ENCODE results near the gene KCTD18. TPM values are rescaled to one million over a fixed set of nuclear protein-coding genes. Genes with fewer than 3 reads are reported as not detected.

The KCTD18 gene
- total and polyA plus RNA-seq, 2 of the 8 experiments (the other 6 are each of a cell fraction or from before 2014, with no cell fraction given): 1.6 to 3.1 TPM

DNA sequence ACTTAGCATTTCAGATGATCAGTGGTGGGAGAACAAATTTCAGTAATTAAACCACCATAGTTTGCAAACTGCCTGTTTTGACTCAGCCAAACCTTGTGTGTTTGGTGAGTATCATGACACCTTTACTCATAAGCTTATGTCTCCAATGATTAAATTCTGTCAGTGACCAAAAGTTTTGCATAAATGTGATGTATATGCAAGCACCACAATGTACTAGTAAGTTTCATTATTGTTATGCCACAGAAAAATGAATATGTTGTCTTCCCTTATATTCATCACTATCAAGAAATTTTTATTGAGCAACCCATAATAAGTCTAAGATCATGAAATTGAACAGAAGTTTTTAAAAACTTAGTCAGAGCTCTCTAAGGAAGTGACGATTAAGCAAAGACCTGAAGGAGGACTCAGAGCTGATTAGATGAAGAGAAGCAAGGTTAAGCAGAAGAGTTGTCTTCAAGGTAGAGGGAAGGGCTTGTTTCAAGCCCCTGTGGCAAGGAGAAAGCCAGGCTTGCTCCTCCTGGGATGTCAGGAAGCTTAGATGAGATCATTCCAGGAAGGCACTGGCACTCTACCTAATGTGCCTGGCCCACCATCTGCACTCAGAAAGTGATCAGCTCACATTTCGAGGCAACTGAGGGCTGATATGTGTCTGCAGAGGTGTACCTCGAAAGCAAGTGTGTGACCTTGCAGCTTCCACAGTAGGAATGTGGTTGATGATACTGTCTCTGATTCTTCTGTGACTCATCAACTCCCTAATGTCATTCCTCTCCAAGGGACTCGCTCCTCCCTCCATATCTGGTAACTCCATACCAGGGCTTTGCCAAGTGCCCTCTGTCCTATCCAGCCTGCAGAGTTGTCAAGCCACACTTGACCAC is 54.7 kb downstream of the KCTD18 start:
- no peaks in the 10 kb centered on the region for H3K9me3 ChIP-seq (ENCODE audit: insufficient read depth in 2 of 2, low read depth in 1 of 2, low read length in 1 of 2)
- TF ChIP-seq POLR2AphosphoS5 (IDR thresholded peaks at IDR 0.05; ENCODE audit: low read depth, low read length): peak; percentile 31; the same call in 1 of the 2 replicates
- no peak for TF ChIP-seq CBX8 (IDR thresholded peaks at IDR 0.05; ENCODE audit: borderline replicate concordance, low read depth, low read length)
- H4K20me1 ChIP-seq (replicated peaks in 1 of 2; ENCODE audit: control insufficient read depth in 1 of 2, insufficient read depth in 2 of 2, low read length in 2 of 2): peaks cover 0 to 2% of the 10 kb centered on the region in 2 experiments
- no peak overlapping the region for H3K14ac ChIP-seq (ENCODE audit: insufficient read length)
- H3K4me2 ChIP-seq (ENCODE audit: insufficient read depth in 1 of 2, low read depth in 2 of 2, low read length in 2 of 2): no peak overlapping the region
- peaks cover 2 to 38% (median 20%) of the 10 kb centered on the region in 4 experiments; a peak in 7 of 8 replicates for H3K36me3 ChIP-seq (ENCODE audit: control insufficient read depth in 2 of 4, insufficient read depth in 4 of 4, low read length in 3 of 4)
- no peak overlapping the region for H2BK20ac ChIP-seq (ENCODE audit: low read length)
- H3K4me1 ChIP-seq (replicated peaks in 1 of 4; ENCODE audit: control insufficient read depth in 3 of 4, insufficient read depth in 4 of 4, low read length in 3 of 4): peaks cover 0 to 4% (median 1%) of the 10 kb centered on the region in 4 experiments; a peak in 3 of 7 replicates
- no peaks in the 10 kb centered on the region for H3K27me3 ChIP-seq (replicated peaks in 1 of 4; ENCODE audit: control insufficient read depth in 3 of 4, extremely low read depth in 1 of 4, insufficient read depth in 3 of 4, low read length in 3 of 4)
- CTCF ChIA-PET (ENCODE audit: partially characterized antibody): interaction anchor here (0.7 to 2.2 kb wide), 3 partner anchors 13 to 78 kb away, joined by 3 to 8 read pairs (median 5); no protein-coding TSS in a partner anchor
- no peak overlapping the region for H3K27ac ChIP-seq (ENCODE audit: low read depth, low read length)
- no peak overlapping the region for H4K8ac ChIP-seq (ENCODE audit: extremely low read depth, insufficient read depth, low read length)
- no peak for FAIRE-seq
- H3K18ac ChIP-seq (ENCODE audit: extremely low read depth, low read length): no peak overlapping the region
- H3K79me1 ChIP-seq (ENCODE audit: low read depth, low read length): no peaks in the 10 kb centered on the region
- no peak overlapping the region for H2AK5ac ChIP-seq (ENCODE audit: low read depth, low read length)
- no peak overlapping the region for H3K4me3 ChIP-seq (ENCODE audit: extremely low read depth in 1 of 4, insufficient read depth in 2 of 4, low read depth in 3 of 4, low read length in 4 of 4)
- no peak overlapping the region for H2BK120ac ChIP-seq (replicated peaks; ENCODE audit: low read depth, low read length)
- no peak overlapping the region for H2BK12ac ChIP-seq (ENCODE audit: low read depth, low read length)
- H3K56ac ChIP-seq (replicated peaks; ENCODE audit: insufficient read length, low read depth, low read length): no peak overlapping the region
- no peak overlapping the region for H3K23ac ChIP-seq (ENCODE audit: insufficient read length)
- WGBS, 2 experiments (ENCODE audit: extremely low coverage in 1 of 2, insufficient coverage in 1 of 2, insufficient read length in 1 of 2, insufficient replicate concordance in 2 of 2, low coverage in 1 of 2, low lambda C conversion rate in 2 of 2, missing lambda C conversion rate in 1 of 2): 87% methylated on average over 4 of the region's 4 CpGs; no CpG with 5 or more reads in 1 of the 2 experiments
- H4K5ac ChIP-seq (ENCODE audit: insufficient read length, low read depth, low read length): no peak overlapping the region
- H3K4ac ChIP-seq (replicated peaks; ENCODE audit: insufficient read length, low read depth, low read length): no peak overlapping the region
- no peak overlapping the region for H2BK5ac ChIP-seq (ENCODE audit: low read depth, low read length)
- no peak overlapping the region for H3K9ac ChIP-seq (replicated peaks in 1 of 4; ENCODE audit: extremely low read depth in 1 of 4, low read depth in 3 of 4, low read length in 3 of 4)
- H2BK15ac ChIP-seq (ENCODE audit: low read length): no peak overlapping the region
- DNase-seq (ENCODE audit: low read depth in 1 of 2, low spot score in 2 of 2): no peak
- H2AFZ ChIP-seq (ENCODE audit: low read length): no peak overlapping the region
- no peaks in the 10 kb centered on the region for H3K23me2 ChIP-seq (ENCODE audit: low read depth, low read length)
- POLR2A ChIA-PET (ENCODE audit: partially characterized antibody): no interaction called here
- H3K79me2 ChIP-seq (ENCODE audit: control insufficient read depth in 1 of 2, insufficient read depth in 2 of 2, low read length in 2 of 2): no peaks in the 10 kb centered on the region
- no peak overlapping the region for H4K91ac ChIP-seq (replicated peaks; ENCODE audit: insufficient read length, low read length)
